ENCODE results near the gene SEMA5A. TPM values are rescaled to one million over a fixed set of nuclear protein-coding genes. Genes with fewer than 3 reads are reported as not detected.

Gene SEMA5A
- total and polyA plus RNA-seq, 2 of the 8 experiments (the other 6 are each of a cell fraction or from before 2014, with no cell fraction given), result 5.3 to 8.9 TPM

DNA sequence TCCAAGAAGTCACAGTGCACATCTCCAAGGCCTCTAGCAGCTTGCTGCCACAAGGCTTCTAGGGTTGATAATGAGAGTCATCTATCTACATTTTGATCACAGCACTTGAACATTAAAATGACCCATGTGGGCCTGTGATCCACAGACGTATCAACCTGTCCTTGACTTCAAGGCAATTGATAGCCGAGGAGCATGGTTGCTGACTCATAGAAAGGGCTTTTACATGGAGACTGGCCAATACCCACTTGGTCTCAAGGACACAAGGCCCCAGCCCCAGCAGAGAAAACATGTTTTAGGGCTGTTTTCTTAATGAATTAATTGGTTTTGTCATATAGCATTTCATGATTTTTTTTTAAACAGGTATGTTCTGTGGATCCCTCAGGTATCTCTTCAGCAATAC, 314.0 kb downstream of the SEMA5A start (continued):
- TF ChIP-seq, protein P1, sequence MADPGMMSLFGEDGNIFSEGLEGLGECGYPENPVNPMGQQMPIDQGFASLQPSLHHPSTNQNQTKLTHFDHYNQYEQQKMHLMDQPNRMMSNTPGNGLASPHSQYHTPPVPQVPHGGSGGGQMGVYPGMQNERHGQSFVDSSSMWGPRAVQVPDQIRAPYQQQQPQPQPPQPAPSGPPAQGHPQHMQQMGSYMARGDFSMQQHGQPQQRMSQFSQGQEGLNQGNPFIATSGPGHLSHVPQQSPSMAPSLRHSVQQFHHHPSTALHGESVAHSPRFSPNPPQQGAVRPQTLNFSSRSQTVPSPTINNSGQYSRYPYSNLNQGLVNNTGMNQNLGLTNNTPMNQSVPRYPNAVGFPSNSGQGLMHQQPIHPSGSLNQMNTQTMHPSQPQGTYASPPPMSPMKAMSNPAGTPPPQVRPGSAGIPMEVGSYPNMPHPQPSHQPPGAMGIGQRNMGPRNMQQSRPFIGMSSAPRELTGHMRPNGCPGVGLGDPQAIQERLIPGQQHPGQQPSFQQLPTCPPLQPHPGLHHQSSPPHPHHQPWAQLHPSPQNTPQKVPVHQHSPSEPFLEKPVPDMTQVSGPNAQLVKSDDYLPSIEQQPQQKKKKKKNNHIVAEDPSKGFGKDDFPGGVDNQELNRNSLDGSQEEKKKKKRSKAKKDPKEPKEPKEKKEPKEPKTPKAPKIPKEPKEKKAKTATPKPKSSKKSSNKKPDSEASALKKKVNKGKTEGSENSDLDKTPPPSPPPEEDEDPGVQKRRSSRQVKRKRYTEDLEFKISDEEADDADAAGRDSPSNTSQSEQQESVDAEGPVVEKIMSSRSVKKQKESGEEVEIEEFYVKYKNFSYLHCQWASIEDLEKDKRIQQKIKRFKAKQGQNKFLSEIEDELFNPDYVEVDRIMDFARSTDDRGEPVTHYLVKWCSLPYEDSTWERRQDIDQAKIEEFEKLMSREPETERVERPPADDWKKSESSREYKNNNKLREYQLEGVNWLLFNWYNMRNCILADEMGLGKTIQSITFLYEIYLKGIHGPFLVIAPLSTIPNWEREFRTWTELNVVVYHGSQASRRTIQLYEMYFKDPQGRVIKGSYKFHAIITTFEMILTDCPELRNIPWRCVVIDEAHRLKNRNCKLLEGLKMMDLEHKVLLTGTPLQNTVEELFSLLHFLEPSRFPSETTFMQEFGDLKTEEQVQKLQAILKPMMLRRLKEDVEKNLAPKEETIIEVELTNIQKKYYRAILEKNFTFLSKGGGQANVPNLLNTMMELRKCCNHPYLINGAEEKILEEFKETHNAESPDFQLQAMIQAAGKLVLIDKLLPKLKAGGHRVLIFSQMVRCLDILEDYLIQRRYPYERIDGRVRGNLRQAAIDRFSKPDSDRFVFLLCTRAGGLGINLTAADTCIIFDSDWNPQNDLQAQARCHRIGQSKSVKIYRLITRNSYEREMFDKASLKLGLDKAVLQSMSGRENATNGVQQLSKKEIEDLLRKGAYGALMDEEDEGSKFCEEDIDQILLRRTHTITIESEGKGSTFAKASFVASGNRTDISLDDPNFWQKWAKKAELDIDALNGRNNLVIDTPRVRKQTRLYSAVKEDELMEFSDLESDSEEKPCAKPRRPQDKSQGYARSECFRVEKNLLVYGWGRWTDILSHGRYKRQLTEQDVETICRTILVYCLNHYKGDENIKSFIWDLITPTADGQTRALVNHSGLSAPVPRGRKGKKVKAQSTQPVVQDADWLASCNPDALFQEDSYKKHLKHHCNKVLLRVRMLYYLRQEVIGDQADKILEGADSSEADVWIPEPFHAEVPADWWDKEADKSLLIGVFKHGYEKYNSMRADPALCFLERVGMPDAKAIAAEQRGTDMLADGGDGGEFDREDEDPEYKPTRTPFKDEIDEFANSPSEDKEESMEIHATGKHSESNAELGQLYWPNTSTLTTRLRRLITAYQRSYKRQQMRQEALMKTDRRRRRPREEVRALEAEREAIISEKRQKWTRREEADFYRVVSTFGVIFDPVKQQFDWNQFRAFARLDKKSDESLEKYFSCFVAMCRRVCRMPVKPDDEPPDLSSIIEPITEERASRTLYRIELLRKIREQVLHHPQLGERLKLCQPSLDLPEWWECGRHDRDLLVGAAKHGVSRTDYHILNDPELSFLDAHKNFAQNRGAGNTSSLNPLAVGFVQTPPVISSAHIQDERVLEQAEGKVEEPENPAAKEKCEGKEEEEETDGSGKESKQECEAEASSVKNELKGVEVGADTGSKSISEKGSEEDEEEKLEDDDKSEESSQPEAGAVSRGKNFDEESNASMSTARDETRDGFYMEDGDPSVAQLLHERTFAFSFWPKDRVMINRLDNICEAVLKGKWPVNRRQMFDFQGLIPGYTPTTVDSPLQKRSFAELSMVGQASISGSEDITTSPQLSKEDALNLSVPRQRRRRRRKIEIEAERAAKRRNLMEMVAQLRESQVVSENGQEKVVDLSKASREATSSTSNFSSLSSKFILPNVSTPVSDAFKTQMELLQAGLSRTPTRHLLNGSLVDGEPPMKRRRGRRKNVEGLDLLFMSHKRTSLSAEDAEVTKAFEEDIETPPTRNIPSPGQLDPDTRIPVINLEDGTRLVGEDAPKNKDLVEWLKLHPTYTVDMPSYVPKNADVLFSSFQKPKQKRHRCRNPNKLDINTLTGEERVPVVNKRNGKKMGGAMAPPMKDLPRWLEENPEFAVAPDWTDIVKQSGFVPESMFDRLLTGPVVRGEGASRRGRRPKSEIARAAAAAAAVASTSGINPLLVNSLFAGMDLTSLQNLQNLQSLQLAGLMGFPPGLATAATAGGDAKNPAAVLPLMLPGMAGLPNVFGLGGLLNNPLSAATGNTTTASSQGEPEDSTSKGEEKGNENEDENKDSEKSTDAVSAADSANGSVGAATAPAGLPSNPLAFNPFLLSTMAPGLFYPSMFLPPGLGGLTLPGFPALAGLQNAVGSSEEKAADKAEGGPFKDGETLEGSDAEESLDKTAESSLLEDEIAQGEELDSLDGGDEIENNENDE (IDR thresholded peaks at IDR 0.05; ENCODE audit: insufficient replicate concordance, low read length), result no peak
- TF ChIP-seq TEAD4 (IDR thresholded peaks at IDR 0.05; ENCODE audit: low read depth, low read length), result no peak
- no peak for TF ChIP-seq SP2 (IDR thresholded peaks at IDR 0.05; ENCODE audit: low read length)

All from H1 (cell line).